SU-DHL-6 (cell line): ENCODE measurements around the gene HOXC11.

Experiments used
- EZH2phosphoT487 ChIP-seq: fragments of 200-600 bp; sonication (generic), shearing (Covaris generic); conservative IDR thresholded peaks from 2 replicates; pipeline ENCODE4 v1.6.1; 2018; ENCODE audit warnings: mild to moderate bottlenecking, antibody characterized with exemption, low read length, moderate library complexity, mixed read lengths
- TF ChIP-seq, protein P1 (sequence below): fragments of 200-600 bp; sonication (generic); IDR thresholded peaks from one replicate; pipeline ENCODE4 v1.5.1; 2017; ENCODE audit warnings: antibody characterized with exemption, mild to moderate bottlenecking, low read length, moderate library complexity; ENCODE audit not compliant: insufficient read depth, poor library complexity, severe bottlenecking

DNA sequence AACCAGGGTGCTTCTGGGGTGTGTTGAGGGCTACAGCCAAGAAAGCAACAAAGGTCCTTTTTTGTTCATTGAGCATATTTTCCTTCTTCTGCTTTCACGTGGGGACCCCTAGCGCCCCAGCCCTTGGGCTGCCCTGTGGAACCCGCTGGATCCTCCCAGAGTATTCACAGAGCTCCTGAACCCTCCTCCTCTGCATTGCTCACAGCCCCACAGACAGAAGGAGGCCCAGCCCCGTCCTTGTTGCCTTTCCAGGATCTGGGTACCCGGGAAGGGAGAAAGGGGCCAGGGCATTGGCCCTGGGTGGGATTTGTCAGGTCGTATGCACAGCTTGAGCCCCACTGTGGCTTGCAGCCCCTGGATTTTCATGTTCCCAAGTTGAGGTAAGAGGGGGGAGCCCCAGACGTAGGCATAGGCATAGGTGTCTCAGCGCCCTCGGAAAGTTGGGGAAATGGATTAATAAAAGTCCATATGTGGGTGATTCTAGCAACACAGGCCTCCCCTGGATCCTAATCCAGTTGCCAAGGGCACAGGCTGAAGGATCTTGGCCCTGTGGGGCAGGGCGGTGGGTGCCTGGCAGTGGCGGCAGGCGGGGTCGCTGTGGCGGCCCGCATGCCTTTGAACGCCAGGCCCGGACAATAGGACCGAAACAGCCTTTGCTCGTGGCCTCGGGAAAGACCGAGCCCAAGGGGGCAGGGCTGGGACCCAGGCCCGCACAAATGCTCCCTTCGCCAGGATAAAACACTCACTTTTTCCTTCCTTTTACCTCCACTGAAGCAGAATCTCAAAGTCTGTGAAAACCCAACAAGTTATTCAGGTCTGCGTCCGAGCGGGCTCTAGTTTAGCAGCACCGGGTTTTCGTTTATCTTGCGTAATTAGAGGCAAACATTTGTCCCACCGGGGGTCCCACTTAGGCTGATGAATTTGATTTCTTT lies 9.0 kb downstream of the HOXC11 start:
- TF ChIP-seq, protein P1, sequence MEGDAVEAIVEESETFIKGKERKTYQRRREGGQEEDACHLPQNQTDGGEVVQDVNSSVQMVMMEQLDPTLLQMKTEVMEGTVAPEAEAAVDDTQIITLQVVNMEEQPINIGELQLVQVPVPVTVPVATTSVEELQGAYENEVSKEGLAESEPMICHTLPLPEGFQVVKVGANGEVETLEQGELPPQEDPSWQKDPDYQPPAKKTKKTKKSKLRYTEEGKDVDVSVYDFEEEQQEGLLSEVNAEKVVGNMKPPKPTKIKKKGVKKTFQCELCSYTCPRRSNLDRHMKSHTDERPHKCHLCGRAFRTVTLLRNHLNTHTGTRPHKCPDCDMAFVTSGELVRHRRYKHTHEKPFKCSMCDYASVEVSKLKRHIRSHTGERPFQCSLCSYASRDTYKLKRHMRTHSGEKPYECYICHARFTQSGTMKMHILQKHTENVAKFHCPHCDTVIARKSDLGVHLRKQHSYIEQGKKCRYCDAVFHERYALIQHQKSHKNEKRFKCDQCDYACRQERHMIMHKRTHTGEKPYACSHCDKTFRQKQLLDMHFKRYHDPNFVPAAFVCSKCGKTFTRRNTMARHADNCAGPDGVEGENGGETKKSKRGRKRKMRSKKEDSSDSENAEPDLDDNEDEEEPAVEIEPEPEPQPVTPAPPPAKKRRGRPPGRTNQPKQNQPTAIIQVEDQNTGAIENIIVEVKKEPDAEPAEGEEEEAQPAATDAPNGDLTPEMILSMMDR: no peak
- no peak for TF ChIP-seq EZH2phosphoT487
